GM12875 (cell line): ENCODE measurements around the gene HPD.
A peak's percentile ranks its signal among the peaks of the same experiment; 100 is the strongest.

ENCODE experiments used
- H3K4me3 ChIP-seq: one replicate; pipeline ENCODE4 v1.5.1; 2011; ENCODE audit warnings: low read depth, low read length, control low read depth
- TF ChIP-seq, protein P1 (sequence below): IDR thresholded peaks from 2 replicates; pipeline ENCODE4 v1.5.1; 2011; ENCODE audit warnings: low read depth, mild to moderate bottlenecking, control low read depth, inconsistent platforms, low read length, moderate library complexity, borderline replicate concordance; ENCODE audit not compliant: insufficient read depth

Gene HPD

GRCh38 chr12:121812921-121813896 lies 45.5 kb downstream of the HPD start:
- no peak overlapping the region for H3K4me3 ChIP-seq
- TF ChIP-seq, protein P1, sequence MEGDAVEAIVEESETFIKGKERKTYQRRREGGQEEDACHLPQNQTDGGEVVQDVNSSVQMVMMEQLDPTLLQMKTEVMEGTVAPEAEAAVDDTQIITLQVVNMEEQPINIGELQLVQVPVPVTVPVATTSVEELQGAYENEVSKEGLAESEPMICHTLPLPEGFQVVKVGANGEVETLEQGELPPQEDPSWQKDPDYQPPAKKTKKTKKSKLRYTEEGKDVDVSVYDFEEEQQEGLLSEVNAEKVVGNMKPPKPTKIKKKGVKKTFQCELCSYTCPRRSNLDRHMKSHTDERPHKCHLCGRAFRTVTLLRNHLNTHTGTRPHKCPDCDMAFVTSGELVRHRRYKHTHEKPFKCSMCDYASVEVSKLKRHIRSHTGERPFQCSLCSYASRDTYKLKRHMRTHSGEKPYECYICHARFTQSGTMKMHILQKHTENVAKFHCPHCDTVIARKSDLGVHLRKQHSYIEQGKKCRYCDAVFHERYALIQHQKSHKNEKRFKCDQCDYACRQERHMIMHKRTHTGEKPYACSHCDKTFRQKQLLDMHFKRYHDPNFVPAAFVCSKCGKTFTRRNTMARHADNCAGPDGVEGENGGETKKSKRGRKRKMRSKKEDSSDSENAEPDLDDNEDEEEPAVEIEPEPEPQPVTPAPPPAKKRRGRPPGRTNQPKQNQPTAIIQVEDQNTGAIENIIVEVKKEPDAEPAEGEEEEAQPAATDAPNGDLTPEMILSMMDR: no peak

DNA sequence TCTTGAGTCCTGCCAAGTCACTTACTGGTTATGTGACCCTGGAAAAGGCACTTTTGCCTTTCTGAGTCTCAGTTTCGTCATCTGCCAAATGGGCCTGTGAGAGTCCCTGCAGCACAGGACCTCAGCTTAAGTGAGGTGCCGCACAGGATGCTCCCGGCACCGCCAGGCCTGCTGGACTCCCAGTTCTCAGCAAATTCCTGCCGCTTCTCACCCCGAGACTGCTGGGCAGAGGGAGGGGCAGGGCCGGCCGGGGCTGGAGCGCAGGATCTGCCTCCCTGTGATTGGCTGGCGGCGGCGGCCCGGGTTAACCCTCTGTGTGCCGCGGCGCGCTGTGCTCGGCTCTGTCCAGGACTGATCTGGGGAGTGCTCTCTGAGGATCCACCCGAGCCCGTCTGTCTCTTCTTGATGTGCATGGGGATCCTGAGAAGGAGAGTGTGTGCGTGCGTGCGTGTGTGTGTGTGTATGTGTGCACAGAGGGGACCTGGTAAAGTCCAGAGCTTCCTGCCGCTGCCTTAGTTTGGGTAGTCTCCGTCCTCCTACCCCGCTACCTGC lies 46.3 kb downstream of the HPD start:
- TF ChIP-seq, protein P1: no peak
- peak overlapping the region; percentile 66 for H3K4me3 ChIP-seq

DNA sequence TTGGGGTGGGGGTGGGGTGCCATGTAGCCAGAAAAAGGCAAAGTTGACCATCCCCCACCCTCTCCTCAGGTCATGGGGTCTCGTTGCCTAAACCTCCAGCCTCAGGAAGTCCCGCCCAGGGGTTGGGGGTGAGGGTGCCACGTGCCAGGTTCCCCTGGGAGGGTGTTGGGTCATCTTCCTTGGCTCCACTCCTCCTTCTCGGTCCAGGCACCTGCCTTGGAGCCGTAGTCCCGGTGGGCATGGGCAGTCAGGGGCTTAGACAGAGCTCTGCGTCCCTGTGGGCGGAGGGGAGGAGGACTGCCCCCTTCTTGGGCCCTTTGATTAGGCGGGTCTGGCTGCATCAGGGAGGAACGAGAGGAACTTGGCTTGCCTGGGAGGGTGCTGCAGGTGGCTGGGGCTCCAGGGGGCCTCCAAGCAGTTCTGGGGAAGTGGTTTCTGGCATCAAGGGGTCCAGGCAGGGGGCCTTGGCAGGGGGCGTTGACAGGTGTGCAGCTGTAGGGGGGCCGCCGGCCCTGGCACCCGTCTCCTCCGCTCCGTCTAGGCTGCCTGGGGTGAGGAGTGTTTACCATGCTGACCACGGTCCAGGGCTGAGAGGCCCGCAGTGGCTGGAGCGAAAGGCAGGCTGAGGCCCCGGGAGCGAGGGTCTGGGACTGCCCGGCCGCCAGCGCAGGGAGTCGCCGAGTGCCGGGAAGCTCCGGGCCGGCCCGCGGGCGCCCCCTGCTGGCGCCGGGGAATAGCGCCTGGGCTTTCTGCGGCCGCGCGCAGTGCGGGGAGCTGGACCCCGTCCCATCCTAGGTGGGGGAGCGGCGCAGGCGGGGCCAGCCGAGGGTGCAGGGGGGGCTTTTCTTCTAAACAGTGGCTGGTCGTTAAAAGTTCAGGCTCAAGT lies 47.0 kb downstream of the HPD start:
- TF ChIP-seq, protein P1: peak; percentile 98
- peak overlapping the region; percentile 66 for H3K4me3 ChIP-seq

DNA sequence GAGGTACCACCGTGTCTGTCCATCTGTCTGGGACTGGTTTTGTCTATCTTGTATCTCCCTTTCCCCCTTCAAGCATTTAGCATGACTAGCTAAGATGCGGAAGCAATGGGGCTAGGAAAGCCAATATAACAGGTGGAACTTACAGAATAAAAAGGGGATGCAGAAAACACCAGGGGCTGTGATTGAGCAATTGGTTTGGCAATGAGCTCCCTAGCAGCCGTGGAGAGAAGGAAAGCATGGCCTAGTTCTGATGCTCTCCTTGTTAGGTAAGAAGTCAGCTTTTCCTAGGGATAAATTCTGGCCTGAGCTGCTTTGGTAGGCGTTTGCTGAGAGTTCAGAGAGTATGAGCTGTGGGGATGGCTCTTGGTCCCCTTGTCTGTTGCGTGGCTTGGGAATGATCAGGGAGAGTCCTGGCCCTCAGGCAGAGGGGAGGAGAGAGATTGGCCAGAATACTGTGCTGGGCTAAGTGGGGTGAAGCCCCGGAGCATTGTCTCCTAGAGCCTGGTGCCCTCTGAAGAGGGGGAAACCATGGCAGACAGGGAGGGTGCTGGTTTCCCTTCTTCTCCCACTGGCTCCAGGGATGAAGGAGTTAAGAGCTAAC lies 47.7 kb downstream of the HPD start:
- peak overlapping the region; percentile 66 for H3K4me3 ChIP-seq
- TF ChIP-seq, protein P1: no peak

DNA sequence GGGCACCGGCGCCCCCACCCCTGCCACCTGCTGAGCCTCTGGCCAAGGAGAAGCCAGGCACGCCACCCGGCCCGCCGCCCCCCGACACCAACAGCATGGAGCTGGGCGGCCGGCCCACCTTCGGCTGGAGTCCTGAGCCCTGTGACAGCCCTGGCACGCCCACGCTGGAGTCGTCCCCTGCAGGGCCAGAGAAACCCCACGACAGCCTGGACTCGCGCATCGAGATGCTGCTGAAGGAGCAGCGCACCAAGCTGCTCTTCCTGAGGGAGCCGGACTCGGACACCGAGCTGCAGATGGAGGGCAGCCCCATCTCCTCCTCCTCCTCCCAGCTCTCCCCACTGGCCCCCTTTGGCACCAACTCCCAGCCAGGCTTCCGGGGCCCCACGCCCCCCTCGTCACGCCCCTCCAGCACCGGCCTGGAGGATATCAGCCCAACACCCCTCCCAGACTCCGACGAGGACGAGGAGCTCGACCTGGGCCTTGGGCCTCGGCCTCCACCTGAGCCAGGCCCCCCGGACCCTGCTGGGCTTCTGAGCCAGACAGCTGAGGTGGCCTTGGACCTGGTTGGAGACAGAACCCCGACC lies 48.3 kb downstream of the HPD start:
- TF ChIP-seq, protein P1: no peak

DNA sequence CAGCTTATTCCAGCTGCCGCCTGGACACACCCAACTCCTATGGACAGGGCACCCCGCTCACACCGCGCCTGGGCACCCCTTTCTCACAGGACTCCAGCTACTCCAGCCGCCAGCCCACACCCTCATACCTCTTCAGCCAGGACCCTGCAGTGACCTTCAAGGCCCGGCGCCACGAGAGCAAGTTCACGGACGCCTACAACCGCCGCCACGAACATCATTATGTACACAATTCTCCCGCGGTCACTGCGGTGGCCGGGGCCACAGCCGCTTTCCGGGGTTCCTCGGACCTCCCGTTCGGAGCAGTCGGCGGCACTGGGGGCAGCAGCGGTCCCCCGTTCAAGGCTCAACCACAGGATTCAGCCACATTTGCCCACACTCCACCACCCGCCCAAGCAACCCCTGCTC lies 48.9 kb downstream of the HPD start:
- H3K4me3 ChIP-seq: no peak overlapping the region
- TF ChIP-seq, protein P1: no peak

More for the DNA sequence above, 48.3 kb downstream of the HPD start:
- no peak overlapping the region for H3K4me3 ChIP-seq
